Measurements from ENCODE around the gene RBM10.

GRCh38 chrX:47169726-47170515 lies 24.9 kb downstream of the RBM10 start:
- TF ChIP-seq CTCF (conservative IDR thresholded peaks at IDR 0.05; ENCODE audit: low read depth in 2 of 2): no peak
- TF ChIP-seq POLR2AphosphoS5 (IDR thresholded peaks at IDR 0.05; ENCODE audit: low read depth): no peak
- TF ChIP-seq EZH2 (IDR thresholded peaks at IDR 0.05; ENCODE audit: low read depth, unreplicated experiment): no peak
- TF ChIP-seq EZH2phosphoT487 (IDR thresholded peaks at IDR 0.05; ENCODE audit: unreplicated experiment): no peak
- TF ChIP-seq ETS1 (IDR thresholded peaks at IDR 0.05): no peak
- no peak for TF ChIP-seq CREB1 (CRISPR knock-in tag; IDR thresholded peaks at IDR 0.05; ENCODE audit: low read depth)
- no peak for TF ChIP-seq JUNB (IDR thresholded peaks at IDR 0.05; ENCODE audit: unreplicated experiment)
- TF ChIP-seq REST (IDR thresholded peaks at IDR 0.05; ENCODE audit: unreplicated experiment): no peak
- TF ChIP-seq STAT1 (IDR thresholded peaks at IDR 0.05; ENCODE audit: unreplicated experiment): no peak
- no peak for TF ChIP-seq ZNF114 (CRISPR knock-in tag; IDR thresholded peaks at IDR 0.05)
- no peak for TF ChIP-seq NANOG (IDR thresholded peaks at IDR 0.05; ENCODE audit: borderline replicate concordance)
- TF ChIP-seq ZNF331 (CRISPR knock-in tag; IDR thresholded peaks at IDR 0.05; ENCODE audit: low read depth): no peak
- TF ChIP-seq ZNF462 (CRISPR knock-in tag; IDR thresholded peaks at IDR 0.05): no peak

All from GM23338 (cell line).